WI38 (cell line): Measurements from ENCODE around the gene NECAP2.
"Not testable (repeated sequence)": the region's sequence is repeated elsewhere in the genome, so short reads cannot be mapped to it uniquely, and the experiment has no call there.

ENCODE experiments used
- H3K4me3 ChIP-seq: 2 replicates; pipeline ENCODE4 v1.5.1; 2011; ENCODE audit warnings: low read depth, mild to moderate bottlenecking, control low read depth, low read length
- TF ChIP-seq, protein P1 (sequence below): IDR thresholded peaks from 2 replicates; pipeline ENCODE4 v1.5.1; 2012; ENCODE audit warnings: low read depth, mild to moderate bottlenecking, control low read depth, low read length

The NECAP2 gene

DNA sequence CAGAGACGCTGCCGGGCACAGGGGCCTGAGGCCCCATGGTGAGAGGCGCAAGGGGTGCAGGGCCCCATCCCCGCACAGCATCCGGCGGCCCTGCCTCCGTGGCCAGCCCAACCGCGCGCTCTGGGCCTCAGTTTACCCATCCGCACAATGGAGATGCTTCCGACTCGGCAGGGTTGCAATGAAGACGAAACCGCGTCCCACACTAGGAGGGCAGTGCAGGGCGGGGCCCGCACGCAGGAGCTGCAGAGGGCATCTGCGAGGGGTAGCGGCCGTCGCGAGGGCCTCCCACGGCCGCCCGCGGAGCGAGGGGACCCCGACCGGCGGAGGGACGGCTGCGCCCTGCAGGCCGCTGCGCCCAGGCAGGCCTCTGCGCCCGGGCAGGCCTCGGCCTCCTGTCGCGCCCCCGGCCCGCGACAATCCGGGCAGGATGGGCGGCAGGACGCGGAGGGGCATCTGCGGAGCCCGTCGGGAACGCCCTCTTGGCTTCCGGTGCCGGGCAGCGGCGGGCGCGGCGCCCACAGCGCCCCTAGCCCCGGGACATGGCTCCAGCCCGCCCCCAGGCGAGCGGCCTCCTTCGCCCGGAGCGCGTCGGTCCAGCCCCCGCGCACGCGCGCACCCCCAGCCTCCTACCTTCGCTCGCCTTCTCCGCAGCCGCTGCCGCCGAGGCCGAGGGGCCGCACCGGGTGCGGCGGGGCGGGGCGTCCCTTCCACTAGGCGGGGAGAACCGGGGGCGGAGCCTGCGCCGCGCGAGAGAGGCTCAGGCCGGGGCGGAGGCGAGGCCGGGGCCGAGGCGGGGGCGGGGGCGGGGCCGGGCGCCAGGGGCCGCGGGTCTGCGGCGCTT lies 58.3 kb downstream of the NECAP2 start:
- TF ChIP-seq, protein P1, sequence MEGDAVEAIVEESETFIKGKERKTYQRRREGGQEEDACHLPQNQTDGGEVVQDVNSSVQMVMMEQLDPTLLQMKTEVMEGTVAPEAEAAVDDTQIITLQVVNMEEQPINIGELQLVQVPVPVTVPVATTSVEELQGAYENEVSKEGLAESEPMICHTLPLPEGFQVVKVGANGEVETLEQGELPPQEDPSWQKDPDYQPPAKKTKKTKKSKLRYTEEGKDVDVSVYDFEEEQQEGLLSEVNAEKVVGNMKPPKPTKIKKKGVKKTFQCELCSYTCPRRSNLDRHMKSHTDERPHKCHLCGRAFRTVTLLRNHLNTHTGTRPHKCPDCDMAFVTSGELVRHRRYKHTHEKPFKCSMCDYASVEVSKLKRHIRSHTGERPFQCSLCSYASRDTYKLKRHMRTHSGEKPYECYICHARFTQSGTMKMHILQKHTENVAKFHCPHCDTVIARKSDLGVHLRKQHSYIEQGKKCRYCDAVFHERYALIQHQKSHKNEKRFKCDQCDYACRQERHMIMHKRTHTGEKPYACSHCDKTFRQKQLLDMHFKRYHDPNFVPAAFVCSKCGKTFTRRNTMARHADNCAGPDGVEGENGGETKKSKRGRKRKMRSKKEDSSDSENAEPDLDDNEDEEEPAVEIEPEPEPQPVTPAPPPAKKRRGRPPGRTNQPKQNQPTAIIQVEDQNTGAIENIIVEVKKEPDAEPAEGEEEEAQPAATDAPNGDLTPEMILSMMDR, result no peak
- H3K4me3 ChIP-seq, result peak overlapping the region; percentile 78

- H3K4me3 ChIP-seq, result not testable (repeated sequence)
Measured at GRCh38 chr1:16500466-16500865, 59.9 kb downstream of the NECAP2 start.

- not testable (repeated sequence) for H3K4me3 ChIP-seq
Measured at GRCh38 chr1:16500975-16501374, 60.5 kb downstream of the NECAP2 start.

DNA sequence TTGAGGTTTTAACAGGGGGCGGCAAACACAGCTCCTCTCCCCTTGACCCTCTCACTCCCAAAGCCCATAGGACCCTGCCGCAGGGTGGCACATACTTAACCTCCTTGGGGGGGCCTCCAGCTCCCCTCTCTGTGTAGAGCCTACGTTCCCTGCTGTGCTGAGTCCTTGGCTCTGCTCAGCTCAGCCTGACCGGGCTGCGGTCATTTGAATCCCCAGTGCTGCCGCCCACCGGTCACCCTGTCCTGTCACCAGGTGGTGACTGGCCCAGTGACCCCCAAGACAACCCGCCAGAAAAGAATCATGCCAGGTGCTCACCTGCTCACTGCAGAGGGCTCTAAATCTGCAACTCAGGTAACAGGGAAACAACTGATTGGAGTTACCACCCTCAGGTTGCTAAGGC lies 60.9 kb downstream of the NECAP2 start:
- H3K4me3 ChIP-seq, result not testable (repeated sequence)

DNA sequence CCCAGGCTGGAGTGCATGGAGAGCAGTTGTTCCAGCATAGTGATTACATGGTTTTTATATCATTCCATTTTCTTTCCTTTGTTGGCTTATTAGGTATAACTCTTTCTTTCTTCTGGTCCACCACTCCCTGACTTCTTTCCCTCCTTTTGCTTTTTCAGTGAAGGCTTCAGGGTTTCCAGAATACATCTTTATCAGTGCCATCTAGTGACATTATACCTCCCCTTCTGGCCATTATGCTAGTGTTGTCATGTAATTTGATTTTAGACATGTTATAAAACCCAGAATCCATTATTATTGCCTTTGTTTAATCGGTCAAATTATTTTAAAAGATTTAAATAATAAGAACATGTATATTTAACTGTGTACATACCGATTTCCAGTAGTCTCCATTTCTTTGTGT lies 63.0 kb downstream of the NECAP2 start:
- H3K4me3 ChIP-seq, result no peak overlapping the region
- TF ChIP-seq, protein P1, result no peak

- H3K4me3 ChIP-seq, result not testable (repeated sequence)
Measured at GRCh38 chr1:16505870-16506269, 65.3 kb downstream of the NECAP2 start.

- H3K4me3 ChIP-seq, result not testable (repeated sequence)
Measured at GRCh38 chr1:16506364-16507136, 66.0 kb downstream of the NECAP2 start.

DNA sequence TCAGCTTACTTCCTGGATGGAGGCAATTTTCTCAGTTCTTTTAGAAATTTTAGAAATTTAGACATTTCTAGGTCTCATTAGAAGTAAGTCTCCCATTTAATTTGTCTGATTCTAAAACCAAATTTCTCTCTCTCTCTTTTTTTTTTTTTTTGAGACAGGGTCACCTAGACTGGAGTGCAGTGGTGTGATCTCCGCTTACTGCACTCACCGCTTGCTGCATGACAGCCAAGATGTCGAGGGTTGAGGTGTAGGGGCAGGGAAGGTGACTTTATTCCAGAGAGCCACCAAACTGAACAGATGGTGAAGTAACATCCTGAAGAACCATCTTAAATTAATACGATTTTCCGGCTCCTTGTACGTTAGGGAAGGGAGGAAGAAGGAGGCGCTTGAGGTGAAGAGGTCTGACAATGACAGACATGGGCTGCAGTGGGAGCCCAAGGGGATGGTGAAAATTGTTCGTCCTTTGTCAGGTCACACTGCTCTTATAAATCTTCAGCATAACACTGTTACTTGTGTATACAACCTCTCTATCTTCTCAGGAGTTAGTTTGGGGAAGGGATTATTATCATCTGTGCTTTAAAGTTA lies 68.4 kb downstream of the NECAP2 start:
- not testable (repeated sequence) for H3K4me3 ChIP-seq
